Mesendoderm (in vitro differentiated cells): ENCODE results near the gene TELO2.

Experiments
- DNase-seq: peaks from one replicate; pipeline ENCODE4 v3.0.0; 2013
- H2AK5ac ChIP-seq: 2 replicates; pipeline ENCODE4 v1.6.1; 2013; ENCODE audit warnings: low read length, inconsistent platforms
- H2BK120ac ChIP-seq: 2 replicates; pipeline ENCODE4 v1.6.1; 2013; ENCODE audit warnings: low read depth, mild to moderate bottlenecking, low read length, moderate library complexity, mixed read lengths
- H2BK15ac ChIP-seq: replicated peaks from 2 replicates; pipeline ENCODE4 v1.6.1; 2013; ENCODE audit warnings: low read depth, mild to moderate bottlenecking, moderate library complexity
- H2BK5ac ChIP-seq: 2 replicates; pipeline ENCODE4 v1.6.1; 2013; ENCODE audit warnings: low read length, inconsistent platforms
- H3K18ac ChIP-seq: 2 replicates; pipeline ENCODE4 v1.6.1; 2013; ENCODE audit warnings: mild to moderate bottlenecking, low read length, mixed read lengths
- H3K23ac ChIP-seq: one replicate; pipeline ENCODE4 v1.6.1; 2013; ENCODE audit warnings: low read length
- H3K27ac ChIP-seq: 2 replicates; pipeline ENCODE4 v1.5.1; 2013; ENCODE audit warnings: low read depth, mild to moderate bottlenecking, inconsistent platforms, low read length, moderate library complexity
- H3K27me3 ChIP-seq: 2 replicates; pipeline ENCODE4 v1.6.1; 2013; ENCODE audit warnings: low read length, control low read depth, mild to moderate bottlenecking, inconsistent platforms; ENCODE audit not compliant: insufficient read depth, poor library complexity
- H3K36me3 ChIP-seq: 2 replicates; pipeline ENCODE4 v1.6.1; 2013; ENCODE audit warnings: low read length, inconsistent platforms; ENCODE audit not compliant: control insufficient read depth, insufficient read depth
- H3K4ac ChIP-seq: one replicate; pipeline ENCODE4 v1.6.1; 2013; ENCODE audit warnings: low read depth, mild to moderate bottlenecking, low read length, moderate library complexity
- H3K4me1 ChIP-seq: 2 replicates; pipeline ENCODE4 v1.6.1; 2013; ENCODE audit warnings: low read depth, low read length, inconsistent platforms; ENCODE audit not compliant: control insufficient read depth
- H3K4me2 ChIP-seq: 2 replicates; pipeline ENCODE4 v1.6.1; 2013; ENCODE audit warnings: low read length
- H3K4me3 ChIP-seq: 2 replicates; pipeline ENCODE4 v1.5.1; 2013; ENCODE audit warnings: mild to moderate bottlenecking, low read length
- H3K56ac ChIP-seq: one replicate; pipeline ENCODE4 v1.6.1; 2013; ENCODE audit warnings: low read length
- H3K79me1 ChIP-seq: 2 replicates; pipeline ENCODE4 v1.6.1; 2013; ENCODE audit warnings: low read length, inconsistent platforms
- H3K79me2 ChIP-seq: 2 replicates; pipeline ENCODE4 v1.6.1; 2013; ENCODE audit warnings: mild to moderate bottlenecking, low read length; ENCODE audit not compliant: control insufficient read depth, insufficient read depth
- H3K9ac ChIP-seq: 2 replicates; pipeline ENCODE4 v1.6.1; 2013; ENCODE audit warnings: low read length, inconsistent platforms
- H4K5ac ChIP-seq: one replicate; pipeline ENCODE4 v1.6.1; 2013; ENCODE audit warnings: low read length
- H4K8ac ChIP-seq: one replicate; pipeline ENCODE4 v1.6.1; 2013; ENCODE audit warnings: low read depth, mild to moderate bottlenecking, control low read depth, low read length, moderate library complexity
- WGBS: extraction: QIAGEN DNeasy Blood & Tissue Kit; methylation state at CpG from one replicate; pipeline ENCODE4 v1.1.7; 2013; ENCODE audit warnings: low lambda C conversion rate, missing lambda C conversion rate; ENCODE audit not compliant: insufficient coverage; ENCODE audit errors: extremely low coverage; 5-methylcytosine and 5-hydroxymethylcytosine counted together

The TELO2 gene

DNA sequence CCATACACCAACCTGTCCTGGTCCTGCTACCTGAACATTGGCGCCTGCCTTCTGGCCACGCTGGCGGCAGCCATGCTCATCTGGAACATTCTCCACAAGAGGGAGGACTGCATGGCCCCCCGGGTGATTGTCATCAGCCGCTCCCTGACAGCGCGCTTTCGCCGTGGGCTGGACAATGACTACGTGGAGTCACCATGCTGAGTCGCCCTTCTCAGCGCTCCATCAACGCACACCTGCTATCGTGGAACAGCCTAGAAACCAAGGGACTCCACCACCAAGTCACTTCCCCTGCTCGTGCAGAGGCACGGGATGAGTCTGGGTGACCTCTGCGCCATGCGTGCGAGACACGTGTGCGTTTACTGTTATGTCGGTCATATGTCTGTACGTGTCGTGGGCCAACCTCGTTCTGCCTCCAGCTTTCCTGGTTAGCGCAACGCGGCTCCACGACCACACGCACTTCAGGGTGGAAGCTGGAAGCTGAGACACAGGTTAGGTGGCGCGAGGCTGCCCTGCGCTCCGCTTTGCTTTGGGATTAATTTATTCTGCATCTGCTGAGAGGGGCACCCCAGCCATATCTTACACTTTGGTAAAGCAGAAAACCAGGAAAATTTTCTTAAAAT is 61.8 kb downstream of the TELO2 start:
- no peak overlapping the region for H2AK5ac ChIP-seq

GRCh38 chr16:1556254-1556653 is 63.1 kb downstream of the TELO2 start:
- Histone ChIP-seq H3K79me1 (no peaks in the 10 kb centered on the region), H3K23ac (no peak overlapping the region), H2BK5ac (no peak overlapping the region), H3K9ac (no peak overlapping the region), H3K79me2 (no peaks in the 10 kb centered on the region), H3K56ac (no peak overlapping the region), H3K4me1 (no peaks in the 10 kb centered on the region), H3K4me2 (no peak overlapping the region), H3K36me3 (peaks cover 3% of the 10 kb centered on the region), H2BK15ac (no peak overlapping the region), H2AK5ac (no peak overlapping the region), H4K8ac (no peak overlapping the region), H3K27ac (no peak overlapping the region), H3K18ac (no peak overlapping the region), H2BK120ac (no peak overlapping the region), H3K4ac (no peak overlapping the region), H3K27me3 (no peaks in the 10 kb centered on the region), H3K4me3 (no peak overlapping the region), H4K5ac (no peak overlapping the region)
- WGBS: no CpG with 5 or more reads among the region's 13 CpGs
- no peak for DNase-seq

More for the DNA sequence above, 61.8 kb downstream of the TELO2 start:
- Histone ChIP-seq H3K56ac (no peak overlapping the region), H3K4ac (no peak overlapping the region), H3K27ac (no peak overlapping the region), H3K23ac (no peak overlapping the region), H3K36me3 (peaks cover 3% of the 10 kb centered on the region), H2BK15ac (no peak overlapping the region), H2BK120ac (no peak overlapping the region), H4K8ac (no peak overlapping the region), H3K4me1 (no peaks in the 10 kb centered on the region), H4K5ac (no peak overlapping the region), H3K4me3 (no peak overlapping the region), H3K18ac (no peak overlapping the region), H3K9ac (no peak overlapping the region), H2BK5ac (no peak overlapping the region), H3K79me2 (no peaks in the 10 kb centered on the region), H3K4me2 (no peak overlapping the region), H3K27me3 (no peaks in the 10 kb centered on the region), H3K79me1 (no peaks in the 10 kb centered on the region)
- DNase-seq: no peak
- WGBS: no CpG with 5 or more reads among the region's 34 CpGs

DNA sequence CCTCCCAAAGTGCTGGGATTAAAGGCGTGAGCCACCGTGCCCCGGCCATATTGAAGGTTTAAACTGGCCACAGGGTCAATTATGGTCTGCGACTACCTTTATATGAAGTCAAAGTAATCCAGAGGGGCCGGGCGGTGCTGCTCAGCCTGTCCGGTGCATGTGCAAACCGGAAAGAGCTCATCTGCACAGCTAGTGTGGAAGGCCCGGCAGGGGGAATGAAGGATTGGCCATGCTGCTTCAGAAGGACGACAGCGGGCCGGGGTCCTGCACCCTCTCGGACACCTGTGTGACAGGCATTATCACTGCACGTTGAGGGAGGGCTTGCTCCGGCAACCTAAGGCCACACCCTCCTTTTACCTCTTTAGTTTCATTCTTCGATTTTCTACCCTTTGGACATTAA is 63.9 kb downstream of the TELO2 start:
- H3K36me3 ChIP-seq: peaks cover 3% of the 10 kb centered on the region

DNA sequence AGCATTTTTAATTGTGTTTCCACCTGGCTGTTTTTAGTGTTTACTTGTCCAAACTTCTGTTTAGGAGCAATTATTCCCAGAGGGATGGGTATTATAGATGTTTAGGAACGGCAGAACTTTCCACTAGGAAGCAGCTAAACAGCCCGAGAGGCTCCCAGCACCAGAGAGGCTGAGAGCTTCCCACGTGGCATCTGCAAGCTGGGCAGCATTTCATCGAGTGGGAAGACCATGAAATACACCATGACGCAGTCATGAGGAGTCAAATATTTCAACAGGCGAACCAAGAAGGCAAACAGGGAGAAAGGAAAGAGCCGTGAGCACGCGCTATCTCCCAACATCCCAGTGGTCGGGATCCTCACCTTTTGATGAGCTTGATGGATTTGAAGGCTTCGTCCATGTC is 64.4 kb downstream of the TELO2 start:
- H3K27me3 ChIP-seq: no peaks in the 10 kb centered on the region
- no peak overlapping the region for H3K4me3 ChIP-seq
- no peaks in the 10 kb centered on the region for H3K79me2 ChIP-seq
- H2BK5ac ChIP-seq: no peak overlapping the region
- no peak overlapping the region for H3K18ac ChIP-seq
- no peak overlapping the region for H3K4ac ChIP-seq
- H3K23ac ChIP-seq: no peak overlapping the region
- H2BK120ac ChIP-seq: no peak overlapping the region
- no peak overlapping the region for H3K56ac ChIP-seq
- no peak overlapping the region for H2AK5ac ChIP-seq
- H2BK15ac ChIP-seq: no peak overlapping the region
- no peak overlapping the region for H4K8ac ChIP-seq
- H3K79me1 ChIP-seq: no peaks in the 10 kb centered on the region
- H3K4me1 ChIP-seq: no peaks in the 10 kb centered on the region
- no CpG with 5 or more reads among the region's 11 CpGs for WGBS
- no peak overlapping the region for H3K4me2 ChIP-seq
- no peak for DNase-seq
- peaks cover 3% of the 10 kb centered on the region for H3K36me3 ChIP-seq
- H3K27ac ChIP-seq: no peak overlapping the region
- no peak overlapping the region for H4K5ac ChIP-seq
- no peak overlapping the region for H3K9ac ChIP-seq

More for the DNA sequence above, 63.9 kb downstream of the TELO2 start:
- Histone ChIP-seq H3K18ac (no peak overlapping the region), H3K4me1 (no peaks in the 10 kb centered on the region), H3K23ac (no peak overlapping the region), H4K8ac (no peak overlapping the region), H3K79me1 (no peaks in the 10 kb centered on the region), H3K79me2 (no peaks in the 10 kb centered on the region), H3K4me3 (no peak overlapping the region), H2BK120ac (no peak overlapping the region), H2AK5ac (no peak overlapping the region), H3K9ac (no peak overlapping the region), H2BK5ac (no peak overlapping the region), H3K56ac (no peak overlapping the region), H3K4ac (no peak overlapping the region), H3K4me2 (no peak overlapping the region), H3K27me3 (no peaks in the 10 kb centered on the region), H3K27ac (no peak overlapping the region), H2BK15ac (no peak overlapping the region), H4K5ac (no peak overlapping the region)
- DNase-seq: no peak
- no CpG with 5 or more reads among the region's 16 CpGs for WGBS

- Histone ChIP-seq H3K4me1 (no peaks in the 10 kb centered on the region), H3K4ac (no peak overlapping the region), H4K5ac (no peak overlapping the region), H3K4me2 (no peak overlapping the region), H3K18ac (no peak overlapping the region), H3K27me3 (no peaks in the 10 kb centered on the region), H3K4me3 (no peak overlapping the region), H4K8ac (no peak overlapping the region), H2AK5ac (no peak overlapping the region), H3K36me3 (peaks cover 3% of the 10 kb centered on the region), H3K27ac (no peak overlapping the region), H3K79me1 (no peaks in the 10 kb centered on the region), H3K56ac (no peak overlapping the region), H3K23ac (no peak overlapping the region), H2BK5ac (no peak overlapping the region), H2BK120ac (no peak overlapping the region), H3K9ac (no peak overlapping the region), H2BK15ac (no peak overlapping the region), H3K79me2 (no peaks in the 10 kb centered on the region)
- WGBS: no CpG with 5 or more reads among the region's 18 CpGs
- DNase-seq: no peak
Measured at GRCh38 chr16:1559446-1559975, 66.4 kb downstream of the TELO2 start.
